Measurements from ENCODE around the gene MRPL23. TPM values are rescaled to one million over a fixed set of nuclear protein-coding genes. Genes with fewer than 3 reads are reported as not detected.

The MRPL23 gene
- total RNA-seq, 1 donor from 2014 or later: 26.0 TPM

- DNase-seq (ENCODE audit: low spot score): no peak
These were observed 41.7 kb downstream of the MRPL23 start for GRCh38 chr11:1988667-1989317.

DNA sequence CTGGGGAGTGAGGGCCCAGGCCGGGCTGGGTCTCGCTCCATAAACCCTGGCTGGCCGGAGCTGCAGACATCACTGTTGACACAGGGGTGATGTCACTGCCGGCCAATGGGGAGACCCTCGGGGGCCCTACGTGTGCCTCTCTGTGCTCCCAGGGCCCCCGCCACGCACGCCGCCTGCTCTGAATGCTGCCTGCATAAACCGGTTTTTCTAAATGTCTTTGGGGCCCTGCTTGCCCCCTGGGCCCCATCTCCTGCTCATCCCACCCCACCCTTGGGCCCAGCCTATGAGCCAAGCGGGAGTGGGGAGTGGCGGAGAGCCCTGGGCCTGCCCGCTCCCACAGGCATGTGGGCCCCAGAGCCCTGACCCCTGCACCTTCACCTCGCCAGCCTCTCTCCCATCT lies 42.8 kb downstream of the MRPL23 start:
- DNase-seq (ENCODE audit: low spot score): no peak

GRCh38 chr11:1990872-1991578 lies 43.9 kb downstream of the MRPL23 start:
- no peak for DNase-seq (ENCODE audit: low spot score)

DNA sequence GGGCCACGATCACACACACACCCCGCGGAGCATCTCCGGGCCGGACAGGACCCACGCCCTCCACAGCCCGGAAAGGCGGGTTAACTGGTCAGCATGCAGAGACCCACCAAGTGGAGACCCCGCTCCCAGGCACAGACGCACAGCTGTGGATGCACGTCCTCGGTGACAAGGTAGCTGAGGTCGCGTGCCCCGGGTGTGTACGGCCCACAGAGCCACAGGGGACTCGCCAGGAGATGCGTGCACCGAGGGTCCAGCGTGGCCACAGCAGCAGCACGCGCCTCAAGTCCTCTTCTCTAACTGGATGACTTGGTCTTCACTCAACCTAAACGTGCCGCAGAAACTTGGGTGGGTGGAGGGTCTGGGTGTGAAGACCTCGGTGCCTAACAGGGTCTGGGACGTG lies 45.0 kb downstream of the MRPL23 start:
- DNase-seq (ENCODE audit: low spot score): no peak

DNA sequence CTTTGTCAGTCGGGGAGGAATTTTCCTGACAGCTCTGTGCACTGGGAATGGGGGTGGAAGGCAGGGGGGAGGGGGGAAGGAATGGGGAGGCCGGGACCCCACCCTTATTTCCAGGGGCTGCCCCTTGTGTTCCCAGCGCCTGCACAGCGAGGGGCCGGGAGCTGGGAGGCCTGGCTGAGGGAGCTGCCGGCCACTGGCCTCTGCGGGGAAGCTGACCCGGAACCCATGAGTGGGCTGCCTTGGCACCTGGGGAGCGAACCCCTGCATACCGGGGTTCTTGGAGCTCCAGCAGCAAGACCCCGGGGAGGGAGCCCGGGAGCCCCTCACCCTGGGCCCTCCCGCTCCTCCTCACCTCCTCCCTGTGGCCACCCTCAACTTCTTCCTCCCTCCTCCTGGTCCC lies 47.0 kb downstream of the MRPL23 start:
- no peak for DNase-seq (ENCODE audit: low spot score)

- no peak for DNase-seq (ENCODE audit: low spot score)
These were observed 50.6 kb downstream of the MRPL23 start, which contains the start of gene H19 for GRCh38 chr11:1997755-1998154. TSS of gene H19 (minus strand) at chr11:1997842.

DNA sequence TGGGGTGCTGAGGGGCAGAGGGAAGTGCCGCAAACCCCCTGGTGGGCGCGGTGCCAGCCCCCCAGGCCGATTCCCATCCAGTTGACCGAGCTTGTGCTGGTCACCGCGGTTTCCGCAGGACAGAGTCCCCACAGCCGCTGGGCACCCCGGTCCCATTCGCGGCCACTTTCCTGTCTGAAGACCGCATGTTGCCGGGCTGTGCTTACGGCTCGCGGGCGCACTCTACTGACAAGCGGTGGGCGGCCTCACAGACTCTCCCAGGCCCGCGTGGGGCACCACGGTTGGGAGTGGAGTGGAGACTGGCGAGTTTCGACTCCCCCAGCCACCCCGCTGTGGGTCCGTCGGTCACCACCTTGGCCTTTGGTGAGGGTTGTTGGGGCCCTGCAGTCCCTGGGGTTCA lies 51.2 kb downstream of the MRPL23 start:
- DNase-seq (ENCODE audit: low spot score): no peak

DNA sequence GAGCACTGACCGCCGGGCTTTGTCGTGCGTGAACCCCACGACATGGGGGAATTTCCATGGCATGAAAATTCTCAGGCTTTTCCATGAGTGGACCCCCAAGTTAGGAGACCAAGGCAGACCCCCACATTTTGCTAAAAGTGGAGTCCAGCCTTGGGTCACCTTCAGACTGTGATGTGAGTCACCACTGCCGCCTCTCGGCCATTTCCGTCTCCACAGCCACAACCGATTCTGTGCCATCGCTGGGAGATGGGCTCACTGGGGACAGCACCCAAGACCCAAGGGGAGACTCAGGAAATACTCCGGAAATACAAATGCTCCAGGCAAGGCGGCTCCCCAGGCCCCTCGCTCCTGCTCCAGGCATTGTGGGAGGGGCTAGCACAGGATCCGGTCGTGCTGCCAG lies 51.7 kb downstream of the MRPL23 start:
- DNase-seq (ENCODE audit: low spot score): no peak

DNA sequence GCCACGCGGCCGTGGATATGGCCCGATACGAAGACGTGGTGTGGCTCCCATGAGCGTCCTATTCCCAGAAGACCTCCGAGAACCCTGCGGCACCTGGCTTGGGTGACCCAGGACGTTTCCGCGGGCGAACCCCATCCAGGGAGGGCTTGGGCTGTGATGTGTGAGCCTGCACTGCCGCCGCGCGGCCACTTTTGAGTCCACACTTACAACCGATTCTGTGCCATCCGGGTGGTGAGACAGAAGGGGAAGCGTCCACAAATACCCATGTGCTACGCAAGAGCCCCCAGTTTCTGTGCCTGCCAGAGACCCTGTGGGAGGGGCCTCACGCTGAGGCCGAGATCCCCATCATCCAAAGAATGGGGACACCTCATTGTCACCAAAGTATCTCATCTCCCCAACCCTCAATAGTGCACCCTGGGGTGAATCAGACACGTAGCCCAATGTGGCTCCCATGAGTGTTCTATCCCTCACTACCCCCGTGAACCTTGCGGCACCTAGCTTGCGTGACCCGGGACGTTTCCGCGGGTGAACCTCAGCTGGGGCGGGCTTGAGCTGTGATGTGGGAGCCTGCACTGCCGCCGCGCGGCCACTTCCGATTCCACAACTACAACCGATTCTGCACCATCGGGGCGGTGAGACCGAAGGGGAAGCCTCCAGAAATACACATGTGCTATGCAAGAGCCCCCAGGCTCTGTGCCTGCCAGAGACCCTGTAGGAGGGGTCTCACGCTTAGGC lies 55.1 kb downstream of the MRPL23 start:
- DNase-seq (ENCODE audit: low spot score): no peak

- DNase-seq (ENCODE audit: low spot score): no peak
These were observed 55.7 kb downstream of the MRPL23 start for GRCh38 chr11:2002807-2003206.

DNA sequence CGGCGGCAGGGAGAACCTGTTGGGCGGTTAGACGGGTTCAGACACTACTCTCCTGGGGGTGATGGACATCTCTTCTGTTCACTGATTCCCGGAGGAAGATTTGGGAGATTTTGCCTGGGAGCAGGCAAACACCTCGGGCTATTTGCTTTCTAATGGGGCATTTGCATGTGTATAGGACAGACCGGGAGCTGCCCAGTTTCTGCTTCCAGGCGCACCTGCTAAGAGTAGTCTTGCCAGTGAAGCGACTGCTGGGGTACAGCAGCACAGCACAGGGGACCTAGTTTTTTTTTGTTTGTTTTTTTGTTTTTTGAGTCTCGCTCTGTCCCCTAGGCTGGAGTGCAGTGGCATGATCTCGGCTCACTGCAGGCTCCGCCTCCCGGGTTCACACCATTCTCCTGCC lies 57.3 kb downstream of the MRPL23 start:
- DNase-seq (ENCODE audit: low spot score): no peak

Other genes with a start within 250 kb of the MRPL23 start
- 1.5 TPM for gene IFITM10, start 196.7 kb upstream of the MRPL23 start, total RNA-seq
- 940 TPM for gene CTSD, start 183.4 kb upstream of the MRPL23 start, total RNA-seq
- not detected for gene SYT8, start 112.3 kb upstream of the MRPL23 start, total RNA-seq
- 0.64 TPM for gene TNNI2, start 108.4 kb upstream of the MRPL23 start, total RNA-seq
- gene LSP1, start 94.2 kb upstream of the MRPL23 start, total RNA-seq: 46.4 TPM
- gene PRR33, start 55.4 kb upstream of the MRPL23 start, total RNA-seq: not detected
- gene TNNT3, start 27.6 kb upstream of the MRPL23 start, total RNA-seq: 22.9 TPM
- gene H19, start 50.5 kb downstream of the MRPL23 start, total RNA-seq: 292 TPM
- gene IGF2, start 192.1 kb downstream of the MRPL23 start, total RNA-seq: 148 TPM
- 0.74 TPM for gene INS, start 213.9 kb downstream of the MRPL23 start, total RNA-seq
- not detected for gene TH, start 224.5 kb downstream of the MRPL23 start, total RNA-seq